ENCODE data around the gene SLC38A6. TPM values are rescaled to one million over a fixed set of nuclear protein-coding genes. Genes with fewer than 3 reads are reported as not detected.

Gene SLC38A6
- total and polyA plus RNA-seq, 9 donors: 6.8 to 18.7 (median 15.1) TPM

DNA sequence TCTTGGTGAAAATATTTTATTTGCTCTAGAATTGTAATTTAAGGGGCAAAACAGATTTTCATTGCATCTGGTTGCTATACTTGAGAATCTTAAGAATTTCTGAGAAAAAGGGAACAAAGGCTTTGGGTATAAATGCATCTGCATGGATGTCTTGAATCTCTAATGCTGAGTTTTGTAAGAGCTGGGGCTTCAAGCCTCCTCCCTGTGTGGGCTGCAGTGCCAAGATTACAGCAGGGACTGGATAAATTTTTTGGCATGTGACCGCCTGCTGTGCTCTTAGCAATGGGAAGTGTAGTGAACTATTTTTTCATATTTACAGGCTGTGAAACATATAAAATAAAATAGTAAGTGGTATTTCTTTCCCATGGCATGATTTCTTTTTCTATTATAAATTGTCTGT, 70.0 kb downstream of the SLC38A6 start:
- no peak overlapping the region for H3K27ac ChIP-seq
- DNase-seq: peak in 1 of 5 donors; percentile 18
- no peaks in the 10 kb centered on the region for H3K9me3 ChIP-seq
- no peaks in the 10 kb centered on the region for H3K36me3 ChIP-seq
- H3K4me3 ChIP-seq: no peak overlapping the region
- no peaks in the 10 kb centered on the region for H3K27me3 ChIP-seq
- 18 to 34% (median 25%) methylated on average over 1 of the region's 1 CpG for WGBS, 3 donors
- no peaks in the 10 kb centered on the region for H3K4me1 ChIP-seq (ENCODE audit: insufficient read depth)
- TF ChIP-seq POLR2A (IDR thresholded peaks at IDR 0.05) (no peak), EP300 (IDR thresholded peaks at IDR 0.05) (no peak)
- TF ChIP-seq, protein P1, sequence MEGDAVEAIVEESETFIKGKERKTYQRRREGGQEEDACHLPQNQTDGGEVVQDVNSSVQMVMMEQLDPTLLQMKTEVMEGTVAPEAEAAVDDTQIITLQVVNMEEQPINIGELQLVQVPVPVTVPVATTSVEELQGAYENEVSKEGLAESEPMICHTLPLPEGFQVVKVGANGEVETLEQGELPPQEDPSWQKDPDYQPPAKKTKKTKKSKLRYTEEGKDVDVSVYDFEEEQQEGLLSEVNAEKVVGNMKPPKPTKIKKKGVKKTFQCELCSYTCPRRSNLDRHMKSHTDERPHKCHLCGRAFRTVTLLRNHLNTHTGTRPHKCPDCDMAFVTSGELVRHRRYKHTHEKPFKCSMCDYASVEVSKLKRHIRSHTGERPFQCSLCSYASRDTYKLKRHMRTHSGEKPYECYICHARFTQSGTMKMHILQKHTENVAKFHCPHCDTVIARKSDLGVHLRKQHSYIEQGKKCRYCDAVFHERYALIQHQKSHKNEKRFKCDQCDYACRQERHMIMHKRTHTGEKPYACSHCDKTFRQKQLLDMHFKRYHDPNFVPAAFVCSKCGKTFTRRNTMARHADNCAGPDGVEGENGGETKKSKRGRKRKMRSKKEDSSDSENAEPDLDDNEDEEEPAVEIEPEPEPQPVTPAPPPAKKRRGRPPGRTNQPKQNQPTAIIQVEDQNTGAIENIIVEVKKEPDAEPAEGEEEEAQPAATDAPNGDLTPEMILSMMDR (IDR thresholded peaks at IDR 0.05): no peak
- intact Hi-C loops (cut with DNase I): loop anchor here in 1 of 4 donors (5.0 kb wide), 1 partner anchor 179 kb away; no protein-coding TSS in a partner anchor

DNA sequence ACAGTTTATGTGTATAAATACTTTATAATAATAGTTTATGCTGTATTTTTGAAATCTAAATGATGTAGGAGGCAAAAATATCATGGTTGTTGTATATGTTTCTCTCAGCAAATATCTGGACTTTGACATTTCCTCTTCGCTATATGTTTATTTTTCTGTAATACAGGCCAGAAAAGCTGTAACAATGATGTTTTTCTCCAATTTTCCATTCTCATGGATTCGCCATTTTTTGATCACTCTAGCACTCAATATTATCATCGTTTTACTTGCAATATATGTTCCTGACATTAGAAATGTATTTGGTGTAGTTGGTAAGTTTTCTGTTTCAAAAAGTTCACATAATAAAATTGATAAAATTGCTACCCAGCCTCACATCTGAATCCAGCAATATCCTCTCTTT, 70.6 kb downstream of the SLC38A6 start:
- H3K36me3 ChIP-seq: no peaks in the 10 kb centered on the region
- no peak overlapping the region for H3K27ac ChIP-seq
- DNase-seq: no peak
- H3K27me3 ChIP-seq: no peaks in the 10 kb centered on the region
- WGBS, 3 donors: 89 to 94% (median 92%) methylated on average over 3 of the region's 3 CpGs
- intact Hi-C loops (cut with DNase I): loop anchor here in 1 of 4 donors (5.0 kb wide), 1 partner anchor 179 kb away; no protein-coding TSS in a partner anchor
- no peaks in the 10 kb centered on the region for H3K9me3 ChIP-seq
- H3K4me1 ChIP-seq (ENCODE audit: insufficient read depth): no peaks in the 10 kb centered on the region
- TF ChIP-seq POLR2A (IDR thresholded peaks at IDR 0.05) (no peak), EP300 (IDR thresholded peaks at IDR 0.05) (no peak)
- TF ChIP-seq, protein P1 (IDR thresholded peaks at IDR 0.05): no peak
- no peak overlapping the region for H3K4me3 ChIP-seq

DNA sequence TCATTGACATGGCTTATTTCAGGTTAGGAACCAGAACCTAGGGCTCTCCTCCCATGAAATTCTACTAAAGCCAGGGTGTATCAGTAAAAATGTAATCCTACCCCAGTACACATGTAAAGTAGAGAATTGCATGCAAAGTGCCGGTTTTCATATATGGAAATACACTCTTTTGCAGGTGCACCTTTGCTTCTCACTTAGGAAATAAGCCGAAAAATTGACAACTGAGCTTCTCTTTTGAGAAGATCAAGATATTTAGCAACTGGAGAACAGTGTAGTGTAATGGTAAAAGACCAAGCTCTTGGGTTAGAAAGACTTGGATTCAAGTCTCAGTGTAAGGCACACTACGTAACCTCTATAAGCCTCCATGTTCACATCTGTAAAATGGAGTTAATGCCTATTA, 82.4 kb downstream of the SLC38A6 start:
- H3K27ac ChIP-seq: no peak overlapping the region
- no peak for DNase-seq
- H3K4me3 ChIP-seq: no peak overlapping the region
- H3K4me1 ChIP-seq (ENCODE audit: insufficient read depth): no peaks in the 10 kb centered on the region
- intact Hi-C loops (cut with DNase I): no loop called here
- H3K9me3 ChIP-seq: no peaks in the 10 kb centered on the region
- no peaks in the 10 kb centered on the region for H3K27me3 ChIP-seq
- TF ChIP-seq POLR2A (IDR thresholded peaks at IDR 0.05) (no peak), EP300 (IDR thresholded peaks at IDR 0.05) (no peak)
- TF ChIP-seq, protein P1 (IDR thresholded peaks at IDR 0.05): no peak
- 97 to 98% (median 97%) methylated on average over 3 of the region's 3 CpGs for WGBS, 3 donors
- no peaks in the 10 kb centered on the region for H3K36me3 ChIP-seq

DNA sequence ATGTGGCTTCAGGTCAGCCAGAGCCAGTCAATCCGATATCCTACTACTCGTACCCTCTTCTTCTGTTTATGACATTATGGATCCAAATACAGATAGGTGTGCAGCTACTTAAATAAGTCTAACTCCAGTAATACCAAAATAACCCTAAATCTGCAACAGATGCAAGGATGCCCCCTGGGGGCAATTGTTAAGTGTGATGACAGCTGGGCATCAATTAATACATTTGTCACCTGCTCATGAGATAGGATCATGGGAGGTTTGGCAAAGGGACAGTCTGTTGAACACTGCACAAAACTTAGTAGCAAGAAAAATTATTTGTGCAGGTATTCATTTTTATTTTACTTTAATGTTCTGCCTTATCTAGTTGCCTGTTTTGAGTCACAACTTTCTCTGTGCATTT, 83.2 kb downstream of the SLC38A6 start:
- no peak overlapping the region for H3K27ac ChIP-seq
- TF ChIP-seq POLR2A (IDR thresholded peaks at IDR 0.05): no peak
- TF ChIP-seq, protein P1 (IDR thresholded peaks at IDR 0.05): no peak
- TF ChIP-seq EP300 (IDR thresholded peaks at IDR 0.05): no peak
- H3K4me3 ChIP-seq: no peak overlapping the region
- no peak for DNase-seq
- 89 to 93% (median 90%) methylated on average over 2 of the region's 2 CpGs for WGBS, 3 donors
- H3K27me3 ChIP-seq: no peaks in the 10 kb centered on the region
- no peaks in the 10 kb centered on the region for H3K9me3 ChIP-seq
- H3K4me1 ChIP-seq (ENCODE audit: insufficient read depth): no peaks in the 10 kb centered on the region
- H3K36me3 ChIP-seq: no peaks in the 10 kb centered on the region
- intact Hi-C loops (cut with DNase I): no loop called here
